Measurements from ENCODE around the gene LEAP2. TPM values are rescaled to one million over a fixed set of nuclear protein-coding genes. Genes with fewer than 3 reads are reported as not detected.

Gene LEAP2
- total and polyA plus RNA-seq, 10 of the 15 experiments (the other 5 are each of a cell fraction or from before 2014, with no cell fraction given), result 1.9 to 8.8 (median 2.3) TPM

DNA sequence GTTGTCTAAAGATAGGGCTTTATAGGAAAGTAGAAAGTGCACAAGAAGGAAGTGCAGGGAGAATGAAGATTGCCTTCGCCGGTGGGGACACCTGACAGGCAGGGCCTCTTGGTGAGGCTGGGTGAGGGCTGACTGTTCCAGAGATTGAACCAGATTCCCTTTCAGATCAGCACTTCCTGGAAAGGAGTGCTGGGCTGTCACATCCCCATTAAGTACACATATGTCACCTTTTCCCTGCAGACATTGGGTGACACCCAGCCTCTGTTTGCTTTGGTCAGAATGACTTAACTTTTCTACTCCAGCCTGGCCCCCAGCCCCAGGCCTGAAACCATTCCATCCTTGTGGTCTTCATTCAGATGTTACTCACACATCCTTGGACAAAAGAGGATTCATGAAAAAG is 35.6 kb upstream of the LEAP2 start (continued):
- TF ChIP-seq, protein P1, sequence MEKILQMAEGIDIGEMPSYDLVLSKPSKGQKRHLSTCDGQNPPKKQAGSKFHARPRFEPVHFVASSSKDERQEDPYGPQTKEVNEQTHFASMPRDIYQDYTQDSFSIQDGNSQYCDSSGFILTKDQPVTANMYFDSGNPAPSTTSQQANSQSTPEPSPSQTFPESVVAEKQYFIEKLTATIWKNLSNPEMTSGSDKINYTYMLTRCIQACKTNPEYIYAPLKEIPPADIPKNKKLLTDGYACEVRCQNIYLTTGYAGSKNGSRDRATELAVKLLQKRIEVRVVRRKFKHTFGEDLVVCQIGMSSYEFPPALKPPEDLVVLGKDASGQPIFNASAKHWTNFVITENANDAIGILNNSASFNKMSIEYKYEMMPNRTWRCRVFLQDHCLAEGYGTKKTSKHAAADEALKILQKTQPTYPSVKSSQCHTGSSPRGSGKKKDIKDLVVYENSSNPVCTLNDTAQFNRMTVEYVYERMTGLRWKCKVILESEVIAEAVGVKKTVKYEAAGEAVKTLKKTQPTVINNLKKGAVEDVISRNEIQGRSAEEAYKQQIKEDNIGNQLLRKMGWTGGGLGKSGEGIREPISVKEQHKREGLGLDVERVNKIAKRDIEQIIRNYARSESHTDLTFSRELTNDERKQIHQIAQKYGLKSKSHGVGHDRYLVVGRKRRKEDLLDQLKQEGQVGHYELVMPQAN (conservative IDR thresholded peaks at IDR 0.05), result no peak
- TF ChIP-seq ZNF217 (IDR thresholded peaks at IDR 0.05) (no peak), HCFC1 (IDR thresholded peaks at IDR 0.05; ENCODE audit: low read length) (no peak)

DNA sequence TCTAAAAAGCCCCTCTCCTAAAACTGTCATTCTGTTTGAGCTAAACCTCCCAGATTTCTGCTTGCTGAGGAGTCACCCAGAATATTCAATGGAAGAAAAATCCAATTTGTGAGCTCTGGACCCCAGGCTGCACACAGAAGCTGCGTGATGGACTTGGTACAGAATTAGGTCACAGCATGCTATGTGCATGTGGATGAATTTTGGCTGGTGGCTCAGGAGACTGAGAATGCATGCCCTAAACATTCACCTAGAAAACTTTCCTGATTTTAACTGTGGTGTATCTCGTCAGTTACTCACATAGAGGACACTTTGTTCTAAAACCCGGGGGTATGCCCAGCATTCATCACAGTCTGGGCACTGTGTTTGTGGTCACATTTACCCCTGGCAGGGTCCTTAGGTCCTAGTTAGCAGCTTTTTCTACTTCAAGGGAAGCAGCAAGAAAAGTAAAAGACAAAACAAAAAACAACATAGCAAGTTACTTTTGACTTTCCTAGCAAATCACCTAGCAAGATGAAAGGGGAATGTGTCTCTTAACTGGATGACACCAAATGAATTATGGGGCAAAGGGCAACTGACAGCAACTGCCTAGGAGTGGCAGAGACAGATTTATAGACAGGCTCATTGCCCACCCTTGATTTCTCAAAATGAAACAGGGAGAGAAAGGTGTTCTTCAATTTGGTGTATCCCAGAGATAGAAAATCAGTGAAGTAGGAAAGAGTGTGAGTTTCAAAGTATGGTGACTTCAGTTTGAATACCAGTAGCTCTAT is 34.8 kb upstream of the LEAP2 start:
- Histone ChIP-seq H3K4me2 (ENCODE audit: control insufficient read depth, insufficient read depth) (no peak overlapping the region), H3K4me3 (no peak overlapping the region), H2AFZ (ENCODE audit: control insufficient read depth, low read depth, low read length) (no peak overlapping the region), H3K79me2 (ENCODE audit: control insufficient read depth, insufficient read depth, low read length) (no peaks in the 10 kb centered on the region), H3K27me3 (replicated peaks in 1 of 2; ENCODE audit: control insufficient read depth in 2 of 2, insufficient read depth in 2 of 2, low read length in 1 of 2) (no peaks in the 10 kb centered on the region), H3K27ac (ENCODE audit: control insufficient read depth, insufficient read depth) (no peak overlapping the region), H3K4me1 (ENCODE audit: control insufficient read depth, insufficient read depth, low read length) (no peaks in the 10 kb centered on the region), H3K9ac (ENCODE audit: control insufficient read depth, insufficient read depth, low read length) (no peak overlapping the region), H4K20me1 (ENCODE audit: control insufficient read depth, insufficient read depth) (no peaks in the 10 kb centered on the region), H3K36me3 (ENCODE audit: control insufficient read depth in 2 of 2, insufficient read depth in 2 of 2, low read length in 1 of 2) (no peaks in the 10 kb centered on the region), H3K9me3 (replicated peaks; ENCODE audit: control insufficient read depth, insufficient read depth, low read length) (no peaks in the 10 kb centered on the region)
- no peak for DNase-seq (ENCODE audit: low read depth, low spot score)
- no peak for ATAC-seq
- SMC1A ChIA-PET (ENCODE audit: uncharacterized antibody, unreplicated experiment), result interaction anchor here (0.7 kb wide), 1 partner anchor 10 kb away, joined by 3 read pairs; no protein-coding TSS in a partner anchor
- FAIRE-seq, result no peak
- POLR2A ChIA-PET, result no interaction called here
- in situ Hi-C loops (cut with MboI) (no loop called here), intact Hi-C loops (cut with micrococcal nuclease; ENCODE audit: unreplicated experiment) (no loop called here)
- CTCF ChIA-PET, result interaction anchor here (0.9 to 1.1 kb wide), 3 partner anchors 16 to 23 kb away, joined by 3 read pairs; no protein-coding TSS in a partner anchor
- 61% methylated on average over 3 of the region's 3 CpGs for WGBS (ENCODE audit: insufficient coverage, insufficient replicate concordance, low lambda C conversion rate, missing lambda C conversion rate)
- BruUV-seq (replicated peaks), result no TSS peak
- RAD21 ChIA-PET (ENCODE audit: unreplicated experiment), result interaction anchor here (0.5 kb wide), 1 partner anchor 180 kb away, joined by 3 read pairs; no protein-coding TSS in a partner anchor
- TF ChIP-seq MTA3 (IDR thresholded peaks at IDR 0.05; ENCODE audit: borderline replicate concordance, low read length) (no peak), NRF1 (conservative IDR thresholded peaks at IDR 0.05; ENCODE audit: low read depth, low read length) (no peak), RAD51 (IDR thresholded peaks at IDR 0.05) (no peak), WRNIP1 (IDR thresholded peaks at IDR 0.05; ENCODE audit: borderline replicate concordance, low read depth, low read length) (no peak)
- TF ChIP-seq, protein P2, sequence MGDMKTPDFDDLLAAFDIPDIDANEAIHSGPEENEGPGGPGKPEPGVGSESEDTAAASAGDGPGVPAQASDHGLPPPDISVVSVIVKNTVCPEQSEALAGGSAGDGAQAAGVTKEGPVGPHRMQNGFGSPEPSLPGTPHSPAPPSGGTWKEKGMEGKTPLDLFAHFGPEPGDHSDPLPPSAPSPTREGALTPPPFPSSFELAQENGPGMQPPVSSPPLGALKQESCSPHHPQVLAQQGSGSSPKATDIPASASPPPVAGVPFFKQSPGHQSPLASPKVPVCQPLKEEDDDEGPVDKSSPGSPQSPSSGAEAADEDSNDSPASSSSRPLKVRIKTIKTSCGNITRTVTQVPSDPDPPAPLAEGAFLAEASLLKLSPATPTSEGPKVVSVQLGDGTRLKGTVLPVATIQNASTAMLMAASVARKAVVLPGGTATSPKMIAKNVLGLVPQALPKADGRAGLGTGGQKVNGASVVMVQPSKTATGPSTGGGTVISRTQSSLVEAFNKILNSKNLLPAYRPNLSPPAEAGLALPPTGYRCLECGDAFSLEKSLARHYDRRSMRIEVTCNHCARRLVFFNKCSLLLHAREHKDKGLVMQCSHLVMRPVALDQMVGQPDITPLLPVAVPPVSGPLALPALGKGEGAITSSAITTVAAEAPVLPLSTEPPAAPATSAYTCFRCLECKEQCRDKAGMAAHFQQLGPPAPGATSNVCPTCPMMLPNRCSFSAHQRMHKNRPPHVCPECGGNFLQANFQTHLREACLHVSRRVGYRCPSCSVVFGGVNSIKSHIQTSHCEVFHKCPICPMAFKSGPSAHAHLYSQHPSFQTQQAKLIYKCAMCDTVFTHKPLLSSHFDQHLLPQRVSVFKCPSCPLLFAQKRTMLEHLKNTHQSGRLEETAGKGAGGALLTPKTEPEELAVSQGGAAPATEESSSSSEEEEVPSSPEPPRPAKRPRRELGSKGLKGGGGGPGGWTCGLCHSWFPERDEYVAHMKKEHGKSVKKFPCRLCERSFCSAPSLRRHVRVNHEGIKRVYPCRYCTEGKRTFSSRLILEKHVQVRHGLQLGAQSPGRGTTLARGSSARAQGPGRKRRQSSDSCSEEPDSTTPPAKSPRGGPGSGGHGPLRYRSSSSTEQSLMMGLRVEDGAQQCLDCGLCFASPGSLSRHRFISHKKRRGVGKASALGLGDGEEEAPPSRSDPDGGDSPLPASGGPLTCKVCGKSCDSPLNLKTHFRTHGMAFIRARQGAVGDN (IDR thresholded peaks at IDR 0.05), result no peak

Measured in GM12878 (cell line).